HG03439 (cell line): ENCODE measurements around the gene HMG20A.

Experiments used
- ATAC-seq: cut with Tn5 transposase; IDR thresholded peaks from one replicate; pipeline ENCODE4 v1.9.1; 2021; ENCODE audit warnings: mild to moderate bottlenecking, moderate library complexity; ENCODE audit not compliant: unreplicated experiment

Gene HMG20A

DNA sequence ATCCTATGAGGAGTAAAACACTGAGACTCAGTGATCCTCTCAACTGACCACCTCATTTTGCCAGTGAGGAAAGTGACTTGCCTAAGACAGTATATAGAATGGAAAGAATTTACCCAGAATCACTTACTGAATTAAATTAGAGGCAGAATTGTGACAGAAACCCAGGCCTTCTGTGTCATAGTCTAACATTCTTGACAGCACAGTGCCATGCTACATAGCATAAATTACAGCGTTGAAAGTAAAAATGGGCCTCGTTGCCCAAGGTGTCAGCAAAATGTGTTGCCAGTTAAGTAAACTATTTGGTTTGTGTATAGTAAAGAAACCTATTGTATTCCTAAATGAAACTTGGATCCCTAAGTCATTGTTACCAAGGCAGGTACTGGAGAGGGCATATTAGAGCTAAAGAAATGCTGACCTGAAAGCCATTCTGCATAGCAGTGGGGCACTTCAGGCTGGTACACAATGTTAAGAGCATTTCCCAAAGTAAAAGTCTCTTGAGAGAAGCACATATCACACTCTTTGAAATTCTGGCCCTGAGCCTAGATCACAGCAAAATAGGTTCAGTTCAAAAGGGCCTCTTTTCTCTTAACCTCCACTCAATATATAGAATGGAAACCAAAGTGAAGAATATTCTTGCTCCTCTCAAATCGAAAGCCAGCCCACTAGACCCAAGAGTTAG is 53.8 kb downstream of the HMG20A start:
- no peak for ATAC-seq

DNA sequence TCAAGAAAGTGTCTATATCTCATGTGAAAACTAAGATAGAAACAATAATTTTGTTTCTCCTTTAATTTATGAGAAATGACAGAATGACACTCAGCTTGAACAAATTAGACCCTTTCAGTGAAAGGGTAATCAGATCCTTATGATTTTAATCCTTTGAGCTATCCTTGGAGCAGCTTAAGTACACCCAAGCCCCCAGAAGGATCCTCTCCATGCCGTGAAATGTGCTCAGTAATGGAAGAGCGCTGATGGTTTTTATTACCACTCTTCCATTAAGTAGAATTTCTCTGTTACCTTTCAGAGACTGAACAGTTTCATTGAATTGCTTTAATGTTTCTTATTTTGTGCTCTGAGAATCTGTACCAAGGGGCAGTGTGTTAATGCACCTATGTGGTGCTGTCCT is 54.3 kb downstream of the HMG20A start:
- no peak for ATAC-seq

DNA sequence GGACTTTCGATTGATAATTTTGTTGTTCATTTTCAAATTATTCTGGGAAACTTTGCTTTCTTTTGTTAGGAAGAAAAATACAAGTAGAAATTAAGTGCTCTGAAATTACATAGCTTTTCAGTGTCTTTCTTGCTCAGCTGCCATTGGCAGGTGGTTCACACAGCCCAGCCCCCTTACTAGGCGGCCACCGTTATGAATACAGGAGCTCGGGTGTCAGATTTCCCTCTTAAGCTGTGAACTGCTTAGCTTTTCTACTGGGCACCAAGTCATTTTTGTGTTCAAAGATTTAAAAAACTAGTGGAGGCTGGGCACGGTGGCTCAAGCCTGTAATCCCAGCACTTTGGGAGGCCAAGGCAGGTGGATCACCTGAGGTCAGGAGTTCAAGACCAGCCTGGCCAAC is 55.2 kb downstream of the HMG20A start:
- ATAC-seq: no peak

DNA sequence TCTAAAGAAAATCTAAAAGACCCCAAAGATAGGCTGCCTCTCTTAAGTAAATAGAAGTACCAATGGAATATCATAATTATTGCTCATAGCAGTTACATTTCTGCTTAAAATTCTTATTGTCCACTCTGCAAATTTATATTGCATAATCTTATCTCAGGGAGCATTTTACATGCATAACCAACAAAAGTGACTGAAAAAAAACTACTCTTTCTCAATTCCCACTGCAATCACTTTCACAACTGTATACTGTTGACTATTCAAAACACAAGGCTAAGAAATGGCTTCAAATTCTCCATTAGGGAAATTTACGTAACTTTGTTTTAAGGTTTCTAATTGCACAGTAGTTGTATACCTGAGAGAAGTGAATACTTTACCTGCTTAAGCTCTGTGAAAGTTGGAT is 56.3 kb downstream of the HMG20A start:
- no peak for ATAC-seq

DNA sequence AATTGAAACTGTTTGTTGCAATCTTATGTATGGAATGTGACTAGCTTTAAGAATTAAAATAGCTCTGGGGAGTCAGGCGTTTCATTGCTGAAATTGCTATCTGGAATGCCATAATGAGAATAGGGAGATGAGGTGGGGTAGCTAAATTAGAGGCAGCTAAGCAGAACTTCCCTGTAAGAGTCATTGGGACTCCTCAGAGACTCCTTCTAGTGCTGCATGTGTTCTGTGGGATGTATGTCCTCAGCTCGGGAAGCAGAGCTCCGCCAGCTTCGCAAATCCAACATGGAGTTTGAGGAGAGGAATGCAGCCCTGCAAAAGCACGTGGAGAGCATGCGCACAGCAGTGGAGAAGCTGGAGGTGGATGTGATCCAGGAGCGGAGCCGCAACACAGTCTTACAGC is 57.4 kb downstream of the HMG20A start:
- ATAC-seq: no peak

DNA sequence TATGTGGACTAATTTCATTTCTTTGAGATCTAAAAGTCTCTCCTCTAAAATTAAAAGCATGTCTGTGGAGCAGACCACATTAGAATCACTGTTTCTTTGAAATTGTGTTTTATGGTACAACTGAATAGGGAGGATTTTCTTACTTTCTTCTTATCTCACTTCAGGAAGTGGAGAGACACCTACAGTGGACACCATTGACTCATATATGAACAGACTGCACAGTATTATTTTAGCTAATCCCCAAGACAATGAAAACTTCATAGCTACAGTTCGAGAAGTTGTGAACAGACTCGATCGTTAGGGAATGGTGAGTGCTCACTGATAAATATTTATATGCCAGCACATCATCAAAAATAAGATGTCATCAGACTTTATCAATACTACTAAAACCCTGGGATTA is 58.3 kb downstream of the HMG20A start:
- ATAC-seq: no peak

DNA sequence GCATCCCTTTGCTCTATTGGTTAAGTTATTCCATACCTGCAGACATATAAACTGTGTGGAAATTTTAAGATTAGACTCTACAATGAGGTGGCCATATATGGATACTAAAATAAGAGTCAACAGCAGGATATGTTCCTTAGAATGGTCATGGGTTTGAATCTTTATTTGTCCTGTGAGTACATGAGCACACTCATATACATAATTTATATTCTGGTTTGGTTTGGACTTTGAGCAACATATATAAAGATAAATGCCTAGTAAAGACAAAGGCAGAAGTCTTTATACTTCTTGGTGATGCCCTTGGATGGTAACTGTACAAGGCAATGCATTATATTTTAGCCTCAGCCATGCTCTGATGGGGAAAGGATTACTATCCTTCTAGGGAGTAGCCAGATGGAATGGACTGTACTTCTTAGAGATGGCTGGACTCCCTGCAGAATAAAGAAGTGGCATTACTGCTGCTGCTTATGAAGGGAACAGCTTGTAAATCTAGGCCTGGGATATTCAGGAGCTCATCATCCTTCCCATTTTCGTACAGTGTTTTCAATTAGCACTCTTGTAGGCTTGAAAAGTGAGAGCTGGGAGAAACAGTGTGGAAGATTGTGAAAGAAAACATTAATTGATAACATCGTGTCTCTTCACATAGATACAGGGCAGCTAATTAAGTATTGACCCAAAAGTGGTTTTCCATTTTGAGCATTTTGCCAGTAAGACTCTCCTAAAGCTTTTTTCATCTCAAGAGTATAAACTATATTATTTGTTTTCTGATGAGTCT is 60.4 kb downstream of the HMG20A start:
- ATAC-seq: no peak

DNA sequence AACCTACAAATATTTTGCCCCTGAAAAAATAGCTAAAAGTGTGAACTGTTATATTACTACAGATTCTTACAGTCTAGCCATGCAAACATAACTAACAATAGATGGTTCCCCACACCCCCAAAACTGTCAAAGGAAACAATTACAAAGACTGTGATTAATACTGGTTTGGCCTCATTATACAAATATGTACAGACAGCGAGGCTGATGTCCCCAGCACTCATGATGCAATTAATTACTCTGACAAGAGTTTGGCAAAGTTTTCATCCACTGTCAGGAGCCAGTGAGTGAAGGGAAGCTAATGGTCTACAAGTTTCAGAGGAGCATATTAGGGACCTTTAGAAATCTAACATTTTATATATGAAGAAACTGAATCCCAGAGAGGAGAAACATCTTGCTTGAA is 61.0 kb downstream of the HMG20A start:
- no peak for ATAC-seq

DNA sequence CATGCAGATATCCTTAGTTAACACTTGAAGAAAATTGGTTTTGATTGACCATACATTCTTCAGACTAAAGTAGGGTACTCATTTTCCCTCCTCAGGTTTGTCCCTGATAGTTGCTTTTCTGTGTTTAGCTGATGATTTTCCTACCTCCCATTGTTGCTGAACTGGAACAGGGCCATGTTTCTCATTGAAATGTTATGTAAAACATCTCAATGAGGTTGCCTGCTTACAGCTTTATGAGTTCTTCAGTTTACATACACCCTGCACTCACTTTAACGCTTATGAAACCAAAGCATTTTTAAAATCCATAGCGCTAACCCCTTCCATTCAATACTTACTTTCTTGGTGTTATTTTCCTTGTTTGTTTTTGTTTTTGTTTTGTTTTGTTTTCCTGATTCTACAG is 61.9 kb downstream of the HMG20A start:
- ATAC-seq: no peak

DNA sequence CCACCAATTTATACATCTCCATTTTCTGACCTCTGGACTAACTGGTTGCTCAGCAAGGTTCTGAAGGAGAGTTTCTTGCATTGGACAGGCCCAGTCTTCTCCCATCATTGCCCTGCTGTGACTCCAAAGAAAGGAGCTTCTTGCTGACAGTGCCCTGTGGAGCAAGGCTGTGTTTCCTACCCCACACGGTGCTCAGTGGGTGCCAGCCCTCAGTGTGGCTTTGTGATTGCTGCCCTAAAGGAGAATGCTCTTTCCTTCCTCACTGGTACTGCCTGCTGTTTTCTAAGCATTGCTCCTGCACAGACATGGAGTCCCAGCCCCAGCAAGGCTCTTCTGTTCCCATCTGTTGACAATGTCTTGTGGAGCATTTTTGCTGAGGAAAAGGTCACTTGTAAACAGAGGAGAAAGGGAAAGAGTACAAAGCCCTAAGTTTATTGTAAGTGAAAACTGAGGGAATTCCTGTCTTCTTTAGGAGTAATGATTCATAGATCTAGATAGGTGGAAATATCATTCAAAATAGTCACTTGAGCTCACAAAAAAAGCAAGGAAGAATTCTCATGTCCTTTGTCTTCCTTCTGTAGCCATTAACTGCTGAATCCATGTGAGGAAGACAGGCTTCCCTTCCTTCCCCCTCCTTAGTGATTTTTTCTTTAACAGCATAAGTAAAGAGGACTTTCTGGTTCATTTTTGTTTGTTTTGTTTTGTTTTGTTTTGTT is 62.9 kb downstream of the HMG20A start:
- ATAC-seq: no peak

DNA sequence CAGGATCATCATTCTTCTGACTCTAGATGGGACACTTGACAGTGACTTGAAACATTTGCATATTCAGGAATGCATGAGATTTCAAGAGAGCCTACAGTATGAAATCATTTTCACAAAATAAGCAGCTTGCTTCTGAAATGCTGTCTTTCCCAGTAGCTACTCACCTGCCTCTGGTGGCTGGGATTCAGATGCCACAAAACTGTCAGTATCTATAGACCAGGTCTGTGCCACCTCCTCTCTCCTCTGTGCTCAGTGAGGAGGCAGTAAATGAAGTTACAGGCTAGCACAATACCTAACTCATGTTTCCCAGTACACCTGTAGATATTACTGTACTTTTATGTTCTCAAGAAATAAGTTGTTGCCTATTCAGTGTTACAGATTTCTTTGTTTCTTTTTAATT is 64.3 kb downstream of the HMG20A start:
- no peak for ATAC-seq

DNA sequence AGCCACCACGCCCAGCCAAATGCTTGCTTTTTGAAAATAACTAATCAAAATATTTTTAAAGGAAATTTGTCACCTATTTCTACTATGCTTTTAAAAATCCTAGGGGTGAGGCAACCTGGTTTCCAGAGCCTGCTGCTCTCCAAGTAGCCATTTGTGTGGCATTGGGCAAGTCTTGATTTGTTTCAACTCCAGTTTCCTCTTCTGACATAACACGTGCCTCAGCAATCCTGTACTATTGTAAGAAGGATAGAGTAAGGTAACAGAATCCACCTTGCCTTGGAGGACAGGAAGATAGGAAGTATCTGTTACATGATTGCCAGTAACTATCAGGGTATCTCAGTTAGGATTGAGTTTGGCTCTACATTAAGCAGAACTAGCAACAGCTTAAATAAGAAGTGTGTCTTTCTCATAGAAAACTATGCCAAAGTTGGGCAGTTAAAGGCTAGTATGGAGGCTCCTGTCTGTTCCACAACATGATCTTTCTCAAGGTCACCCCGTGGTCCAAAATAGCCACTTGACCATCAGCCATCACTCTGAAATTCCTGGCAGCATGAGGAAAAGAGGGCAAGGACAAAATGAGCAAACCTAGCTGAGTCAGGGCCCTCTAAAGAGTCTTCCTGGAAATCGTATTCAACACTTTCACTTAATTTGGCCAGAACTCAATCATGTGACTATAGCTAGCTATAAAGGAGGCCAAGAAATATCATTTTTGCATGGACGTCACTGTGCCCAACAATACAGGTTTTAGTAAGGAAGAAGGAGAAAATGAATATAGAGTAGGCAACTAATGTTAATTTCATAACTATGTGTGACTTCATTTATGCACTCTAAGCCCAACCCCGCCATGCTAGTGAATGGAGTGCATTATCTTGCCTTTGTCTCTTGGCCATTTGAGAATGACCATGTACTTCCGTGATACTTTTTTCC is 66.1 kb downstream of the HMG20A start:
- no peak for ATAC-seq

DNA sequence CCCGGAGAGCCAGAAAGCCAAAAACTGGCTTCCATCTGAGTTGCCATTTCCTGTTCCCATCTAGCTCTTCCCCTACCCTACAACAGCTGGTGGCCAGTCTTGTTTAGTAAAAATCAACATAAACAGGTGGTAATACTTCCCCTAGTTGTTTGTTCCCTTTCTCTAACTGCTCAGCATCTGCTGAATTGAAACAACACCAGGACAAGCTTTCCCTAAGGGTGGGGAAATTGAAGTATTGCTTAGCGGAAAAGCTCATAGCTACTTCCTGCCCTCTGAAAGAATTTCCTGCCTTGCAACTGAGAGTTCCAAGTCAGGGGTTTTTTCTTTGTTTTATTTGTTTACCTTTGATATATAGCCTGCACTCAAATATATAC is 66.8 kb downstream of the HMG20A start:
- ATAC-seq: no peak

DNA sequence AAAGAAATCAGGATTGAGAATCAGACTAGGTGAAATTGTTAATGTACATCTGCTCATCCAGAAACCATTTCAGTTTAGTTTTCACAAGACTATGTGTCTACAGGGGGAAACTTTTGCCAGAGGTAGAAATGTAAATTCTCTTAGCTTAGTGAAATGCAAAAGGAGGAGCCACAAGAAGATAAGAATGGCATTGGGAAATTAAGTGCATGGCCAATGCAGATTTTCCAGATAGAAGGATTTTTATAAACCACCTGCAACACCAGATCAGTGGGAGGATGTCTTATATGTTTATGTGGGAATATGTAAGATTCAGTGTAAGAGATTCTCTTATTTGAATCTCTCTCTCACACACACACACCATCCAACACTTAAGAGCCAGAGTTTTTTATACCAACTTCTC is 67.2 kb downstream of the HMG20A start:
- ATAC-seq: no peak

DNA sequence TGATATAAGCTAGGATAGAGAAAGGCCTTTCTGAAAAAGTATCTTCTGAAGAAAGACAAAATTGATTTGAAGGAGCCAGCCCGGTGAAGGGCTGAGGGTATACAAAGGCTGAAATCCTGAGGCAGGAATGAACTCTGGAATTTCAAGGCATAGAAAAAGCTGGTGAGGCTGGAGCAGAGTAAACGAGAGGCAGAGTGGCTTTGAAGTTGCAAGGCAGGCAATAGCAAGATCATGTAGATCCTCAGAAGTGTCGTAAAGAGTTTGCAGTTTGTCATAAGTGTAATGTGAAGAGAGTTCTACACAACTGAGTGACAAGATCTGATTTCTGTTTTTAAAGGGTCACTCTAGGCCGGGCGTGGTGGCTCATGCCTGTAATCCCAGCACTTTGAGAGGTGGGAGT is 69.0 kb downstream of the HMG20A start:
- ATAC-seq: no peak

DNA sequence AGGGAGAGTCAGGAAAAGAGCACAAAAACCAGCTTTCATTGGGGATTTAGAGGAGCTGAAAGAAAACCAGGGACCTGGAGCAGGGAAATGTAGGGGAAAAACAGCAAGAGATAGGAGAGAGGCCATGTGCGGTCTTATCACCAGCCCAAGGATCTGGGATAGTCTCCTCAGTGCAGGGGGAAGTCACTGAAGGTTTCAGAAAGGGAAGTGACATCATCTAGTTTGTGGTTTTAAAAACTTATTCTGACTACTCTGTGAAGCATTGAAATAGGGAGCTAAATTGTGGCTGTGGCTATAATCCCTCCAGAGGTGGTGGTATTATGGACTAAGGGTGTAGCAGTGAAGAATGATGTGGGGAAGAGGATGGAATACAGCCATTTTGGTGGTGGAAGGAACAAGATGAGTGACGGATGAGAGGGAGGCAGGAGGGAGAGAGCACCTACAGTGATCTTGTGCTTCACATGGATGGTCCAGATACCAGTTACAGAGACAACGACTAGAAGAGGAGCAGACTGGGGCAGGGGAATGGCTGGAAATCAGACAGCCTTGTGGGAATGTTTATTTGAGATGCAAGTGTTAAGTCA is 72.7 kb downstream of the HMG20A start:
- ATAC-seq: no peak

DNA sequence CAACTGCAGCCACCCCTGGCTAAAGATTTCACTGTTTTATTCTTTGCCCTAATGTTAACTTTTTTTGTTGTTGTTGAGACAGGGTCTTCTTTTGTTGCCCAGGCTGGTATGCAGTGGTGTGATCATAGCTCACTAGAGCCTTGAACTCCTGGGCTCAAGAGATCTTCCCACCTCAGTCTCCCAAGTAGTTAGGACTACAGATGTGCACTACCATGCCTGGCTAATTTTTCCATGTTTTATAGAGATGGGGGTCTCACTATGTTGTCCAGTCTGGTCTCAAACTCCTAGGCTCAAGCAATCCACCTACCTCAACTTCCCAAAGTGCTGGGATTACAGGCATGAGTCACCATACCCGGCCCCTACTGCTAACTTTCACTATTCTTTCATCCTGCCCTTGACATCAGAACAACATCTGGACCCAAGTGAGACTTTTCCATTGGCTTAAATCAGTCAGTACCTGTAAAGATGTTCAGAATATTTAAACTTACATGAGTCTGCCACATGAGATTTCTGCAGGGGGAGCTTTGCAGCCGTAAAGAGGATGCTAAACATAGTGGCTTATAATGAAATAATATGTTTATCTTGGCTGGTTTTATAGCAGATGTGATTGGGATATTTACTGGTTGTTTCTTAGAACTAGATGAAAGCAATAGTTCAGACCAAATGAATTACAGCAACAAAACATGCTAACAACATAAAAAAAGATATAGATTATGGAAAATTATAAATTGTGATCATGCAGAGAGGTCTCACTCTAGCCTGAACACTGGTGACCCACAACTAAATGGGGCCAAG is 73.6 kb downstream of the HMG20A start:
- ATAC-seq: no peak

DNA sequence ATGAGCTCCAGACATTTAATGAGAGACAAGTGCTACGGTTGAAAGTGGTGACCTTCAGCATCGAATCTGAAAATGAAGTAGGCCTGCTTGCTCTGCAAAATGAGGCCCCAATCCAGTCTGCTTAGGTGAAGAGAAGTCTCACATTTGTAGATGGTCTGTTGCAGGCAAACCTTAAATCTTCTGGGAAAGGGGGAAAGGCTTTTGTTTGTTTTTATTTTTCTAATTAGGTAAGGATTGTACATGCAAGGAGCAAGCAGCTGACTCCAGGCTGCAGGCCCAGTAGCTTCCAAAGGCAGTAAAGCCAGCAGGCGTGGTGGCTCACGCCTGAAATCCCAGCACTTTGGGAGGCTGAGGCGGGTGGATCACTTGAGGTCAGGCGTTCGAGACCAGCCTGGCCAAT is 74.3 kb downstream of the HMG20A start:
- ATAC-seq: no peak

DNA sequence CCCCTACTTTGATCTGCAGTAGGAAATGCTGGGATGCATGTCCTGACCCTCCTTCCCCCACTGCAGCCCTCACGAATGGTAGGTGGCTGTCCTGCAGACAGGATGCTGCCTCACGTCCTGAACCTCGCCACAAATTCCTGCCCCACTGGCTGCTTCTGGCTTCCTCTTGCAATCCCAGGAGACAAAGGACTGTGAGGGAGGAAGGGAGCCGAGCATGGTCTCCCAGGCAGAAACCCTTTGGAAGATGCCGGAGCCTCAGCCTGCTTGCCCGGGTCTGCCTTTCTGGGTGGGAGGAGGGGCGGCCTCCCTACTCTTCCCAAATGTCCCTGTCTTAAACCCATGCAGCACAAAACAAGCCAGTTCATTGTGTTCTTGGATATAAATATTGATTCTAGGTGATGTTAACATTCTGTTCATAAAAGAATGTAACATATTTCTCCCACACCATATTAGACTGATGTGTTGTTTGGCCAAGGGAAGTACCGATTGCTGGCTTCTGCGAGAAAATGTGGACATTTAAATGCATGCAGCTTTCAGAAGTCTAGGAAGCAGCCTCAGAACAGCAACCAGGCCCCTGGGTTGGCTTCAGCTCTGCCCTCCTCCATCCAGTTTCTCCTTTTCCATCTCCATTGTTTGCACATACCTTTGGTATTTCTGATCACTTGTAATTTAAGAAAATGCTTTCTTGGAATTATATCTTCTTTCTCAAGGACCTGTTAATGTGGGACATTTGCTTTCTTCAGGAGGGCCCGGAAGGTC is 75.3 kb downstream of the HMG20A start:
- no peak for ATAC-seq
